GM12875 (cell line): ENCODE data around the gene ATP2B3.

Experiments used
- H3K4me3 ChIP-seq: one replicate; pipeline ENCODE4 v1.5.1; 2011; ENCODE audit warnings: low read depth, low read length, control low read depth
- TF ChIP-seq, protein P1 (sequence below): IDR thresholded peaks from 2 replicates; pipeline ENCODE4 v1.5.1; 2011; ENCODE audit warnings: low read depth, mild to moderate bottlenecking, control low read depth, inconsistent platforms, low read length, moderate library complexity, borderline replicate concordance; ENCODE audit not compliant: insufficient read depth

Gene ATP2B3

DNA sequence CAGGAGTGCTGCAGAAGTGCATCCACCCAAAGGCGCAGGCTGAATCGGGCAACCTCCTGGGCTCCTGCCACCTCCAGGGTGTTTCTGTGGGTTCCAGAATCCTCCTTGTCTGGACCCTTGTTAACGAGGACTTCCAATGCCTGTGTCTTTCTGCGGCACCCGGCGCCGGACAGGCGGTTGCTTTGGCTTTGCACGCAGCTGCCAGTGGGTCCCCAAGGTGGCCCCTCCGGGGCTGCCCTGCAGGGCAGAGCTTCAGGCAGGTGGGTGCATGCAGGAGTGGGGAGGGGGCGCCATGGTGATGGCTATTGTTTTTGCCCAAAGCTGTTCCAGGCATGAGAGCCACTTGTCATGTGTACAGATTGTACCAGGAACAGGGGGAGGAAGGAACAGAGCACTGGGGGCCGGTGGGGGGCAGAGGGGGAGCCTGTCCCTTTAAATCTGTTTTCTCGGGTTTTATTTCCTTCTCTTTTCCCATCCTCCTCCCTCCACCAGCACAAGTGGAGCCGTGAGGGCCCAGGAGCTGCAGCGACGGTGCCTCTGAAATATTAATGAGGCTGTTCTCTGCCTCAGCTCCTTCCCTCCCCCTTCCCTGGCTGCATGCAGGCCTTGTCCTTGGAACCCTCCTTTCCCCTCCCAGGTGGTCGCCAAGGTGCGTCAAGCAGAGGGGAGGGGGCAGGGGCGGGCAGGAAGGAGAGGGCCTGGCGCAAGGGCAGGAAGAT lies 13.1 kb downstream of the ATP2B3 start:
- no peak overlapping the region for H3K4me3 ChIP-seq
- TF ChIP-seq, protein P1, sequence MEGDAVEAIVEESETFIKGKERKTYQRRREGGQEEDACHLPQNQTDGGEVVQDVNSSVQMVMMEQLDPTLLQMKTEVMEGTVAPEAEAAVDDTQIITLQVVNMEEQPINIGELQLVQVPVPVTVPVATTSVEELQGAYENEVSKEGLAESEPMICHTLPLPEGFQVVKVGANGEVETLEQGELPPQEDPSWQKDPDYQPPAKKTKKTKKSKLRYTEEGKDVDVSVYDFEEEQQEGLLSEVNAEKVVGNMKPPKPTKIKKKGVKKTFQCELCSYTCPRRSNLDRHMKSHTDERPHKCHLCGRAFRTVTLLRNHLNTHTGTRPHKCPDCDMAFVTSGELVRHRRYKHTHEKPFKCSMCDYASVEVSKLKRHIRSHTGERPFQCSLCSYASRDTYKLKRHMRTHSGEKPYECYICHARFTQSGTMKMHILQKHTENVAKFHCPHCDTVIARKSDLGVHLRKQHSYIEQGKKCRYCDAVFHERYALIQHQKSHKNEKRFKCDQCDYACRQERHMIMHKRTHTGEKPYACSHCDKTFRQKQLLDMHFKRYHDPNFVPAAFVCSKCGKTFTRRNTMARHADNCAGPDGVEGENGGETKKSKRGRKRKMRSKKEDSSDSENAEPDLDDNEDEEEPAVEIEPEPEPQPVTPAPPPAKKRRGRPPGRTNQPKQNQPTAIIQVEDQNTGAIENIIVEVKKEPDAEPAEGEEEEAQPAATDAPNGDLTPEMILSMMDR = no peak

DNA sequence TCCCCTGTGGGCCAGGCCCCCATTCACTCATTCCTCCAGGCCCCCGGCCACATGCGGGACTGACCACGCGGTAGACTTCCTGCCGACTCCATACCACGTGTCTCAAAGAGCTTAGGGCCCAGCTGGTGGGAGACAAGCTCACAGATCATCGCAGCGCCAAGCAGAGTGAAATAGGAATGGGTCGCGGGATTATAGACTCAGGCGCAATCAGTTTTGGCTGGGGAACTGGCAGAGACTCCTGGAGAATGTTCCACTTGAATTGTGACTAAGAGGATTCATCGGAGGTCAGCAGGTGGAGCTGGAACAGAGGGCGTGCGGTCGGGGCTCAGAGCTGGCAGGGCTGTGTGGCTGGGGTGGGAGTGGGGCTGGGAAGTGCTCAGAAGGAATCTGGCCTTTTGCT lies 15.6 kb downstream of the ATP2B3 start:
- H3K4me3 ChIP-seq = no peak overlapping the region
- TF ChIP-seq, protein P1 = no peak

DNA sequence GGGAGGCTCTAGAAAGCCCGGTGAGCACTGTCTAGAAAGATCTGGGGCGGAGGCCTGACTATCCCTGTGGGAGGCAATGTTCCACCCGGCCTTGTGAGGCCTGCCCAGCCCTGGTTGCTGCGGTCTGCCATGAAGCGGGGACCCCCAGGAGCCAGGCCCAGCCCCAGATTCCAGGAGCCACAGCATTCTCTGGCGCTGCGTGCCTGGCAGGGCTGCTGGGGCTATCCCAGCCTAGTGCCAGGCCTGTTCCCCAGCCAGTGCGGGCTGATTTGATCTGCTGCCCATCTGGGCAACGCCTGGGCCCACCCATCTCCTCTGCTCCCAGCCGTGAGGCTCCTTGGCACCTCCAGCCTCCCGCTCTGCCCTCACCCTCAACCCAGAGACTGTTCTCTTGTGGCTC lies 19.6 kb downstream of the ATP2B3 start:
- TF ChIP-seq, protein P1 = no peak
- no peak overlapping the region for H3K4me3 ChIP-seq

DNA sequence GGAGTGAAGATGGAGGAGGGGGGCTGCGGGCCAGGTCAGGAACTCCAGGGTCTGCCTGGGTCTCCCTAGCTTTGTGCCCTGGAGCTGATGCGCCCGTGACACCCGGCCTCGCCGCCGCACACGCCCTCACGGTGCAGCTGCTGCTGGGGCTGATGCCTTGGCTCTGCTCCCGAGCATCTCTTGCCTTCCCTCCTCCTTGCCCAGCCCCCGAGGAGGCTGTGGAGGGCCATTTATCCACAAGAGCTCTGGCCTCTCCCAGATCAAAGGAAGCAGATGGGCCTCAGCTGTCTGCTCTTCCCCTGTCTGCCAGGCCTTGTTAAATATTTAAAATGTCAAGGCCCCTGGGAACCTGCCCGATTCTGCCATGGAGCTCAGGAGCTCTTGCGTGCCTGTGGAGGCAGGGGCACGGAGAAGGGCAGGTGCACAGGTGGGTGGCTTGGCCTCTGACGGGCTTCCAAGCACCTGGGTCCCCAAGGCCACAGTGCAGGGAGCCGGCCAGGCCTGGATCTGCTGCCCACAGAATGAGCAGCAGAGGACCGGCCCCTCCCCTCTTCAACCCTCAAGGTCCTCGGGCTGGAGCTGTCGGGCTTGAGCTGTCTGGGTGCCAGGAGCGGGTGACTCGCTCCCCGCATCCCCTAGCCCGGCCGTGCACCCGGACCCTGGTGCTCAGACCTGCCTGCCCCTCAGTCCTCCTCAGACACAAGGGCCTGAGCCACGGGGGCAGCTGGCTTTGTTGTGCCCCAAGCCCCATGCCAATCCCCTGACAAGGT lies 20.3 kb downstream of the ATP2B3 start:
- no peak overlapping the region for H3K4me3 ChIP-seq
- TF ChIP-seq, protein P1 = no peak

DNA sequence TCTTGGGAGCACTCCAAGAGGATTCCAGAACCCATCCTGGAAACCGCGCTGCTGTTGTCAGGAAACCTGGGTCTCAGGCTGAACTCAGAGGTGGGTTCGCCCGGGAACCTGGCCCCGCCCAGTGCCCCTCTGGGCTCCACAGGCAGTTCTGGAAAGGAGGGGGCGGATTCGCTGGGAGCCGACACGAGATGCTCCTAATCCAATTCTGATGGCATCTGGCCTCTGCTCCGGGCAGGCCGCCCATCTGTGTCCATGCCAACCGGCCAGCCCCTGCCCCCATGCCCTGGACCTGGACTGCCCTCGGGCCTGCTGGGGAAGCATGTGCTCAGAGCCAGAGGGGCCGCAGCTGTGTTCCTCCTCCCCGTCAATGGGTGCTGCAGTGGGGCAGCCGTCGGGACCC lies 21.0 kb downstream of the ATP2B3 start:
- H3K4me3 ChIP-seq = no peak overlapping the region
- TF ChIP-seq, protein P1 = no peak

DNA sequence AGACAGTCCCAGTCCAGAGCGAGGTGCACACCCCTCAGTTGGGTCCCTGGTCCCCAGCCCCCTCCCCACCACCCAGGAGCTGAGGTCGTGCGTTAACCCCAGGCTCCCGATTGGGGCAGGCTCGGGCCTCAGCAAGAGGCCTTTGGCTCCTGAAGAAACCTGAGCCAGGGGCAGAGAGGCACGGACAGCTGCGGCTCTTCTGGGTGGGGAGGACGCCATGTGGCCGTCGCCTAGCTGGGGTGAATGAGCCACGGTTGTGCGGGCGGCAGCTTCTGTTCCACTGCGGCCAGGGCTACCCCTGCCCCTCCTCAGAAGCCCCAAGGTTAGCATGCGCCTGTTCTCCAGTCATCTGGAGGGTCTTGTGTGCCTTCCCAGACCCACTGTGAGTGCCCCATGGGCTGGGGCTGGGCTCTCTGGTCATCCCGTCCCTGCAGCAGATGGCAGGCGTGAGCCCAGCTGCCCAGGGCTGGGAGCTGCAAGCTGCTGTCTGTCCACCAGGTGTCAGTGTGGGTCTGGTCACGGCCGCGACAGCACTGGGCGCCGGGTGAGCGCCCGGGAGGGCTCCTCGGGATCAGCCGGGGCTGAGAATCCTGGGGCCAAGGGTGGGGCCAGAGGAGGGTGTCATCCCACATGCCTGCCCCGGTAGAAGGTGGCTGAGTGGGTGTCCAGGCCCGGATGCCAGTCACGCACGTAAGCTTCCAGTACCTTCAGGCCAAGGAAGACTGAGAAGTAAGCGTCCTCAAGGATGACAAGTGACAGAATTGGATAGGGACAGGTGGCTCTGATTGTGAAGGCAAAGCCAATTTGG lies 21.9 kb downstream of the ATP2B3 start:
- no peak overlapping the region for H3K4me3 ChIP-seq
- TF ChIP-seq, protein P1 = peak; percentile 92

DNA sequence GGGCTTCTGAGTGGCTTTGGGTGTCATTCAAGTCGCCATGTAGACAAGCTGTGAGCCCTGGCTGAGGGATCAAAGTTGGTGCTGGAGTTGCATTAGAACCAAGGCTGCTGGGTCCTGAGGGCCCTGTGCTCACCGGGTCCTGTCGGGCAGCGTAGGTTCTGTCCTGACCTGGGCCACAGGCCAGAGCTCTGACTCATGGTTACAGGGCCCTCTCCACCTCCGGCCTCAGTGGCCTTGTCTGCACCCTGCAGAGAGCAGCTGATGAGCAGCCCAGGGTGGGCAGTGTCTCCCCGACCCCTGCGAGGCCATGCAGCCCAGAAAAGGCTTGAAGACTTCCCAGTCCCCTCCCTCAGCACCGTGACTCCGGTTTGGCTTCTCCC lies 22.5 kb downstream of the ATP2B3 start:
- TF ChIP-seq, protein P1 = no peak
- H3K4me3 ChIP-seq = no peak overlapping the region
